Hepatocyte (in vitro differentiated cells): ENCODE results near the gene UBE3C.

Experiments used
- CTCF ChIP-seq: fragments of 200-600 bp; sonication (generic); IDR thresholded peaks from 2 replicates; pipeline ENCODE4 v1.5.1; 2016; ENCODE audit warnings: antibody characterized with exemption, mild to moderate bottlenecking; ENCODE audit not compliant: poor library complexity
- EZH2 ChIP-seq: fragments of 200-600 bp; sonication (generic); IDR thresholded peaks from 2 replicates; pipeline ENCODE4 v1.6.1; 2016; ENCODE audit warnings: antibody characterized with exemption, mild to moderate bottlenecking, borderline replicate concordance

GRCh38 chr7:157271991-157272324 is 133.2 kb downstream of the UBE3C start:
- TF ChIP-seq CTCF, result no peak
- TF ChIP-seq EZH2, result no peak
